ENCODE measurements around the gene TBC1D24. TPM values are rescaled to one million over a fixed set of nuclear protein-coding genes. Genes with fewer than 3 reads are reported as not detected.

TBC1D24 gene
- total and polyA plus RNA-seq, 2 experiments from 2014 or later = 5.4 to 21.0 TPM

DNA sequence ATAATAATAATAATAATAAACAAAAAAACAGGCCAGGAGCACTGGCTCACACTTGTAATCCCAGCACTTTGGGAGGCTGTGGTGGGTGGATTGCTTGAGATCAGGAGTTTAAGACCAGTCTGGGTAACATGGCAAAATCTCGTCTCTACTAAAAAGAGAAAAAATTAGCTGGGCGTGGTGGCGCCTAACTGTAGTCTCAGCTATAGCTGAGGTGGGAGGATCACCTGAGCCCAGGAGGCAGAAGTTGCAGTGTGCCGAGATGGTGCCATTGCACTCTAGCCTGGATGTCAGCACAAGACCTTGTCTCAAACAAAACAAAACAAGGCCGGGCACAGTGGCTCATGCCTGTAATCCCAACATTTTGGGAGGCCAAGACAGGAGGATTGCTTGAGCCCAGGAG, 20.1 kb downstream of the TBC1D24 start:
- no peaks in the 10 kb centered on the region; the same call in 1 of the 2 replicates for H4K20me1 ChIP-seq (replicated peaks; ENCODE audit: insufficient read depth)
- no peaks in the 10 kb centered on the region for H3F3A ChIP-seq (replicated peaks; ENCODE audit: low read depth)
- Mint-ChIP-seq H3K9me3 (no peaks in the 10 kb centered on the region), H3K4me1 (no peaks in the 10 kb centered on the region), H3K36me3 (ENCODE audit: low read depth) (peaks cover 8% of the 10 kb centered on the region; the same call in 2 of the 3 replicates), H3K27me3 (ENCODE audit: insufficient read depth, low read depth, poor library complexity) (peaks cover 6% of the 10 kb centered on the region), H3K27ac (no peak overlapping the region), H3K4me3 (no peak overlapping the region)
- no peak overlapping the region for H2AFZ ChIP-seq
- no peak overlapping the region for H3K27ac ChIP-seq (ENCODE audit: low read depth)
- TF ChIP-seq, protein P1, sequence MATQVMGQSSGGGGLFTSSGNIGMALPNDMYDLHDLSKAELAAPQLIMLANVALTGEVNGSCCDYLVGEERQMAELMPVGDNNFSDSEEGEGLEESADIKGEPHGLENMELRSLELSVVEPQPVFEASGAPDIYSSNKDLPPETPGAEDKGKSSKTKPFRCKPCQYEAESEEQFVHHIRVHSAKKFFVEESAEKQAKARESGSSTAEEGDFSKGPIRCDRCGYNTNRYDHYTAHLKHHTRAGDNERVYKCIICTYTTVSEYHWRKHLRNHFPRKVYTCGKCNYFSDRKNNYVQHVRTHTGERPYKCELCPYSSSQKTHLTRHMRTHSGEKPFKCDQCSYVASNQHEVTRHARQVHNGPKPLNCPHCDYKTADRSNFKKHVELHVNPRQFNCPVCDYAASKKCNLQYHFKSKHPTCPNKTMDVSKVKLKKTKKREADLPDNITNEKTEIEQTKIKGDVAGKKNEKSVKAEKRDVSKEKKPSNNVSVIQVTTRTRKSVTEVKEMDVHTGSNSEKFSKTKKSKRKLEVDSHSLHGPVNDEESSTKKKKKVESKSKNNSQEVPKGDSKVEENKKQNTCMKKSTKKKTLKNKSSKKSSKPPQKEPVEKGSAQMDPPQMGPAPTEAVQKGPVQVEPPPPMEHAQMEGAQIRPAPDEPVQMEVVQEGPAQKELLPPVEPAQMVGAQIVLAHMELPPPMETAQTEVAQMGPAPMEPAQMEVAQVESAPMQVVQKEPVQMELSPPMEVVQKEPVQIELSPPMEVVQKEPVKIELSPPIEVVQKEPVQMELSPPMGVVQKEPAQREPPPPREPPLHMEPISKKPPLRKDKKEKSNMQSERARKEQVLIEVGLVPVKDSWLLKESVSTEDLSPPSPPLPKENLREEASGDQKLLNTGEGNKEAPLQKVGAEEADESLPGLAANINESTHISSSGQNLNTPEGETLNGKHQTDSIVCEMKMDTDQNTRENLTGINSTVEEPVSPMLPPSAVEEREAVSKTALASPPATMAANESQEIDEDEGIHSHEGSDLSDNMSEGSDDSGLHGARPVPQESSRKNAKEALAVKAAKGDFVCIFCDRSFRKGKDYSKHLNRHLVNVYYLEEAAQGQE (IDR thresholded peaks at IDR 0.05; ENCODE audit: unreplicated experiment) = no peak
- no peak for TF ChIP-seq EZH2phosphoT487 (IDR thresholded peaks at IDR 0.05; ENCODE audit: unreplicated experiment)
- TF ChIP-seq, protein P2, sequence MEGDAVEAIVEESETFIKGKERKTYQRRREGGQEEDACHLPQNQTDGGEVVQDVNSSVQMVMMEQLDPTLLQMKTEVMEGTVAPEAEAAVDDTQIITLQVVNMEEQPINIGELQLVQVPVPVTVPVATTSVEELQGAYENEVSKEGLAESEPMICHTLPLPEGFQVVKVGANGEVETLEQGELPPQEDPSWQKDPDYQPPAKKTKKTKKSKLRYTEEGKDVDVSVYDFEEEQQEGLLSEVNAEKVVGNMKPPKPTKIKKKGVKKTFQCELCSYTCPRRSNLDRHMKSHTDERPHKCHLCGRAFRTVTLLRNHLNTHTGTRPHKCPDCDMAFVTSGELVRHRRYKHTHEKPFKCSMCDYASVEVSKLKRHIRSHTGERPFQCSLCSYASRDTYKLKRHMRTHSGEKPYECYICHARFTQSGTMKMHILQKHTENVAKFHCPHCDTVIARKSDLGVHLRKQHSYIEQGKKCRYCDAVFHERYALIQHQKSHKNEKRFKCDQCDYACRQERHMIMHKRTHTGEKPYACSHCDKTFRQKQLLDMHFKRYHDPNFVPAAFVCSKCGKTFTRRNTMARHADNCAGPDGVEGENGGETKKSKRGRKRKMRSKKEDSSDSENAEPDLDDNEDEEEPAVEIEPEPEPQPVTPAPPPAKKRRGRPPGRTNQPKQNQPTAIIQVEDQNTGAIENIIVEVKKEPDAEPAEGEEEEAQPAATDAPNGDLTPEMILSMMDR (conservative IDR thresholded peaks at IDR 0.05; ENCODE audit: low read depth in 2 of 2) = no peak
- no peak for TF ChIP-seq ZNF114 (CRISPR knock-in tag; IDR thresholded peaks at IDR 0.05)
- TF ChIP-seq ZNF331 (CRISPR knock-in tag; IDR thresholded peaks at IDR 0.05; ENCODE audit: low read depth) = no peak
- no peak for TF ChIP-seq EZH2 (IDR thresholded peaks at IDR 0.05; ENCODE audit: low read depth, unreplicated experiment)
- TF ChIP-seq, protein P3, sequence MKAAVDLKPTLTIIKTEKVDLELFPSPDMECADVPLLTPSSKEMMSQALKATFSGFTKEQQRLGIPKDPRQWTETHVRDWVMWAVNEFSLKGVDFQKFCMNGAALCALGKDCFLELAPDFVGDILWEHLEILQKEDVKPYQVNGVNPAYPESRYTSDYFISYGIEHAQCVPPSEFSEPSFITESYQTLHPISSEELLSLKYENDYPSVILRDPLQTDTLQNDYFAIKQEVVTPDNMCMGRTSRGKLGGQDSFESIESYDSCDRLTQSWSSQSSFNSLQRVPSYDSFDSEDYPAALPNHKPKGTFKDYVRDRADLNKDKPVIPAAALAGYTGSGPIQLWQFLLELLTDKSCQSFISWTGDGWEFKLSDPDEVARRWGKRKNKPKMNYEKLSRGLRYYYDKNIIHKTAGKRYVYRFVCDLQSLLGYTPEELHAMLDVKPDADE (IDR thresholded peaks at IDR 0.05) = no peak
- TF ChIP-seq POLR2AphosphoS5 (IDR thresholded peaks at IDR 0.05; ENCODE audit: low read depth) = no peak
- TF ChIP-seq NANOG (IDR thresholded peaks at IDR 0.05; ENCODE audit: borderline replicate concordance) = no peak
- TF ChIP-seq STAT1 (IDR thresholded peaks at IDR 0.05; ENCODE audit: unreplicated experiment) = no peak
- TF ChIP-seq CREB1 (CRISPR knock-in tag; IDR thresholded peaks at IDR 0.05; ENCODE audit: low read depth) = no peak
- H3K4me2 ChIP-seq = no peak overlapping the region
- no peaks in the 10 kb centered on the region for H3K79me2 ChIP-seq (replicated peaks; ENCODE audit: insufficient read depth)
- ATAC-seq (no peak), DNase-seq (ENCODE audit: low spot score) (no peak)
- H3K36me3 ChIP-seq (ENCODE audit: insufficient read depth) = no peaks in the 10 kb centered on the region
- H3K4me1 ChIP-seq (ENCODE audit: insufficient read depth) = no peaks in the 10 kb centered on the region
- H3K4me3 ChIP-seq = no peak overlapping the region
- no peaks in the 10 kb centered on the region for H3K9me2 ChIP-seq (ENCODE audit: insufficient read depth)
- H3K27me3 ChIP-seq (ENCODE audit: insufficient read depth) = no peaks in the 10 kb centered on the region
